HG02678 (cell line): ENCODE measurements around the gene SCGB1C2.

Source experiments
- ATAC-seq: cut with Tn5 transposase; IDR thresholded peaks from one replicate; pipeline ENCODE4 v1.9.1; 2021; ENCODE audit warnings: mild to moderate bottlenecking, moderate library complexity; ENCODE audit not compliant: unreplicated experiment

Gene SCGB1C2

GRCh38 chr17:170130-170670 is 32.8 kb downstream of the SCGB1C2 start:
- ATAC-seq: no peak

DNA sequence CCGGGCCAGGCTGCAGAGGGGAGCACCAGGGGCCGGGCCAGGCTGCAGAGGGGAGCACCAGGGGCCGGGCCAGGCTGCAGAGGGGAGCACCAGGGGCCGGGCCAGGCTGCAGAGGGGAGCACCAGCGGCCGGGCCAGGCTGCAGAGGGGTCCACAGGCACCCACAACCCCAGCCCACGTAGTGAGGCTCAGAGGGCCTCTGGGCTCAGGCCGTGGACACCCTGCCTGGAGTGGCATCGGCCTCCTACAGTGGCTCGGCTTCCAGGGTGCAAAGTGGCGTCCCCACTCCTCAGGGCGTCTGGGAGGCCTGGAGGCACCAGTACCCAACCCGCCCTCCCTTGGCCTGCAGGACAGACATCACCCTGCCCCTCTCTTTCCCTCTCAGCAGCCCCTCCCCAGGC is 34.5 kb downstream of the SCGB1C2 start:
- no peak for ATAC-seq

GRCh38 chr17:172401-172800 is 35.0 kb downstream of the SCGB1C2 start:
- no peak for ATAC-seq

DNA sequence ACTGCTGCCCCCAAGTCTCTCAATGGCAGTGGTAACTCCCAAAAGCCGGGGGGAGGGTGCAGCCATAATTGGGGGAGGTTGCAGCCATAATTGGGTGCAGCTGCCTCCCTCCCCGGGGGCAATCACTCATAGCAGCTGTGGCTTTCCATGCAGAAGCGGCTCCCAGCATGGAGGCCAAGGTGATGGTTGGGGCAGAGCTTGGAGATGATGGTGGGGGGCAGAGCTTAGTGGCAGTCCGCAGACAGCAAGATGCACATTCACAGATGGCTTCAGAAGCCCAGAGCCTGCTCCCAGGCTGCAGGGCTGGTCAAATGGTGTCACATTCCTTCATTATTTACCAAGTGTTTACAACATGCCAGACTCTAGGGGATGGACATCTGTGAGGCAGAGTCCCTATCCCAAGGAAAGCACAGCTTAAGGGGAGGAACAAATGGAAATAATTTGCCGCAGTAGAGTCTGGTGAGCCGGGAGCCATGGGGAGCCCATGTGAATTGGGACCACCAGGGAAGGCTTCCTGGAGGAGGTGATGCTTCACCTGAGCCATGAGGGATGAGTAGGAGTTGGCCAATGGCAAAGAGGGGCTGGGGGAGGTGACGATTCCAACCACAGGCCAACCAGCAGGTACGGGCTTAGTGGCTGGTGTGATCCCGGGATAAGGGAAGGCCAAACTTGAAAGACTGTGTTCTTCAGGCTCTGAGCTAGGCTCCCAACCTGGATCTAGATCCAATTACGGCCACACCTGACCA is 36.0 kb downstream of the SCGB1C2 start:
- no peak for ATAC-seq

DNA sequence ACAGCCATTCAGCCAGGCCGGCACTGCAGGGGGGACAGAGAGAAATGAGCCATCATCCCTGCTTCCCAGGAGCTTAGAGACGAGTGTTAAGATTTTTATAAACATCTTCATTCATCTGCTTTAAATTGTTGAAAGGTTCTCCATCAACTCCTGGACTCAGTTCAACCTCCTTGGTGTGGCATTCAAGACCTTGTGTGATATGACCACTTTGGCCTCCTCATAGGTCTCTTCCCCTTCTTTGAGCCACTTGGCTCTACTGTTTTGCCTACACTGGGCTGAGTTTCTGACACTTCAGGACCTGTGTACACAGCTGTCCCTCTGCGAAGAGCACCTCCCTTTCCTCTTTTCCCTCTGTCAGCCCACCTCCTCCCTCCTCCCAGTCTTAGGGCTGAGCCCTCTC is 39.8 kb downstream of the SCGB1C2 start:
- no peak for ATAC-seq

DNA sequence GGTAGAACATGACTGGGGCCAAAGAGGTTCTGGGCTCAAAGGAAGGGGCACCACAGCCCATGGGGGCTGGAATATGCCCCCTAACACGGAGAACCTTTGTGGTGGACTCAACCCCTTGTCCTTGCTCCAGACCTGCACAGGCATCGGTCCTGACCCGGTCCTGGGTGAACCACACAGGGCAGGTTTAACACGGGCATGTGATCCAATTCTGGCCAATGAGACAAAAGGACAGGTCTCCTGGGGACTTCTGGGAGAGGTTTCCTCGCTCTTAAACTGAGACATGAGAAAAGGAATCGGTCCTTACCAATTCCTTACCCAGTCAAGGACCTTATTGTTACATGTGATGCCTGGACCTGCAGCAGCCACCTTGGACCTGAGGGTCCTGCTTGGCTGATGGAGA is 40.4 kb downstream of the SCGB1C2 start:
- no peak for ATAC-seq

DNA sequence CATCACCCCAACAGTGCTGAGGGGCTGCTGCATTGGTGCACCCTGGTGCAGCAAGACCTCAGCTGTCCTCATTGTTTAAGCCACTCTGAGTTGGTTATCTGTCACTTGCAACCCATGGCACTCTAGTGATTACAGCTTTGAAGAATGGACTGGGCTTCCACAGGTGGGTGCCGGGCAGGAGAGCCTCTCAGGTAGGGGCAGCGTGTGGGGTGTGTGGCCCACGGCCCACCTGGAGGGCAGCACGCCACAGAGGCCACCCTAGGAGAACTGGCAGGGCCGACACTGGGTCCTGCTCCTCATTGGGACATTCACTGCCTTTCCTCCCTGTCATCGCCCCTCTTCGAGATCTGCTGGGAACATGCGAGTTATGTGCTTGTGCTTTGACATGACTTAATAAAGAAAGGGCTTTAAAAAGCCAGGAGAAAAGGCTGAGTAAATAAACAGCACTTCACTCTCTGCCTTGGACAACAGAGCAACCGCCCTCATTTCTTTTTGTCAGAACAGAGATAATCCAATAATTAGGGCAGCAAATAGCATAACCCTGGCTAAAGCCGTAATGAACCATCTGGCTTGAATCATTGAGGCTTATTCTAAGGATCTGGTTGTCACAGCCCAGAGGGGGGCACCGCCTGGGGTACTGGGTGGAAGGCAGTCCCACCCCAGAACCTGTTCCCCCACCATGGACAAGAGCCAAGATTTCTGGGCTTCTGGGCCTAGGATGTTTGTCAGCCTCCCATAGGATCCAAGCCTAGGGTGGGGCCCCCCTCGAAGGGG is 41.1 kb downstream of the SCGB1C2 start:
- no peak for ATAC-seq

DNA sequence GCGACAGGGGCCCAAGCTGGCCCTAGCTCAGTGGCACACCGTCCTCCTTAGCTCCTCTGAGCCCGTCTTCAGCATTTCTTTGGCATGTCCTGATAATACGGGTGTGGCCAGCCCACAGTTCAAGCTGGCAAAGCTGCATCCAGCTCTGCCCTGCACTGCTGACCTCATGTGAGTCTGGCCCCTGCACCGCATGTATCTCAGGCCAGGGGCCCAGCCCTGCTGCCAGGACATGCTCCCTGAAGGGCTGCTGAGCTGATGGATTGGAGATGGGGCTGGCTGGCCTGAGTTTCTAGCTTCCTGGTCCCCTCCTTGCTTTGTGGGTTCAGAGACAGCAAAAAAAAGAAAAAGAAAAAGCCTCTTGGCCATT is 41.7 kb downstream of the SCGB1C2 start:
- ATAC-seq: no peak

GRCh38 chr17:179781-180380 is 42.5 kb downstream of the SCGB1C2 start:
- no peak for ATAC-seq

- ATAC-seq: no peak
Measured at GRCh38 chr17:180381-181244, 43.2 kb downstream of the SCGB1C2 start.

DNA sequence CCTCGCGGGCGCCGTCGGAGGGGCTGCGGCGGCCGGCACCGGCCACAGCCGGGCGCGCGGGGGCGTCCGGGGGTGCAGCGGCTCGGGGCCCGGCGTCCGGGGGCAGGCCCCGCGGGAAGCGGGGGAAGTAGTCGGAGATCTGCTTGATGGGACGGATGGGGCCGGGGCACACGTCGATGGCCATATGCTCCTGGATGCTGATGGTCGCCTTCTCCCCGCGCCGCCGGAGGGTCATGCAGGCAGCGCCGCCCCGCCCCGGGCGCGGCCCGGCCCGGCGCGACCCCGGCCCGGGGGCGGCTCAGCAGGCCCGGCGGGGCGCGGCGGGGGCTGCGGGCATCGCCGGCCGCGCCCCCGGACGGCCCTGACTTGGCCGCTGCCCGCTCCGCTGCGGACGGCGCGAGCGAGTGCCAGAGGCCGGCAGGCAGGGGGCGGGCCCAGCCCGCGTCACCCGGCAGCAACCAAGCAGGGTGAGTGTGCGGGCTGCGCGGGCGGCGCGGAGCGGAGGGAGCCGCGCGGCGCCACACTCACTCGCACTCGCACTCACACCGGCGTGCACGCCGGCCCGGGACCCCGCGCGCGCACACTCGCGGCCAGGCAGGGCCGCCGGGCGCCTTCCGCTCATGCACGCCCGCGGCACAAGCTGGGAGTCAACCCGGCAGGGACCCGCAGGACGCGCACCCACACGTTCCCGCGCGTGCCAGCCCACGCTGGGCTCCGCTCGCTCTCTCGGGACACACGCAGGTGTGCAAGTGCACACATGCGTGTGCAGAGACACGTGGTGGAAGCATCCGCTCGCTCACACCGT is 44.1 kb downstream of the SCGB1C2 start, which contains the start of gene DOC2B:
Gene DOC2B (minus strand): TSS at position 406 of the 805 bp plus-strand sequence. CDS start 171 bp downstream, at position 235.
- no peak for ATAC-seq

- ATAC-seq: no peak
Measured at GRCh38 chr17:182050-182751, 44.8 kb downstream of the SCGB1C2 start.

GRCh38 chr17:183021-183420 is 45.7 kb downstream of the SCGB1C2 start:
- ATAC-seq: no peak

DNA sequence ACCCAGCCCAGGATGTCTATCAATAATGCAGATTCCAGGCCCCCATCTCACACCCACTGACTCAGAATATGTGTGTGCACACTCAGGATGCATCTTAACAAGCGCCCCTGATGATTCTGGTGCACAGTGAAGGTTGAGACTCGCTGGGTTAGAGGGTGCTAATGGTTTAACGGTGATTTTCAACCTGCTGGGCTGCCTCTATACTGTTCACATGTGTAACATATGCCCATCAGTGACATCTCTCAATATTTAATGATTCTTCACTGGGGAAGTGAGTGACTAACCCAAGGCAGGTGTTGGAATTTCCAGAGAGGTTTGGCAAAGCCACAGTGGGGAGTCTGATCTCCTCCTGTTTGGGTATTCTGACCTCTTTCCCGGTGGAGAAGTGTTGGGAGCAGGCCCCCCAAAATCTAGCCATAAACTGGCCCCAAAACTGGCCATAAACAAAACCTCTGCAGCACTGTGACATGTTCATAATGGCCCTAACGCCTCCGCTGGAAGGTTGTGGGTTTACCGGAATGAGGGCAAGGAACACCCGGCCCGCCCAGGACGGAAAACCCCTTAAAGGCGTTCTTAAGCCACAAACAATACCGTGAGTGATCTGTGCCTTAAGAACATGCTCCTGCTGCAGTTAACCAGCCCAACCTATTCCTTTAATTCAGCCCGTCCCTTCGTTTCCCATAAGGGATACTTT is 48.2 kb downstream of the SCGB1C2 start:
- ATAC-seq: no peak

GRCh38 chr17:187130-187529 is 49.8 kb downstream of the SCGB1C2 start:
- ATAC-seq: no peak
